MG63 (cell line): ENCODE results near the gene MT2A. TPM values are rescaled to one million over a fixed set of nuclear protein-coding genes. Genes with fewer than 3 reads are reported as not detected.

Experiments used
- total RNA-seq: library from RNA; depleted of rRNA; stranded (reverse); fragments of >200 nt; shearing (Covaris generic); gene quantifications from 2 replicates; pipeline ENCODE4 v1.2.3, GENCODE V29; 2014; ENCODE audit warnings: low replicate concordance; rRNA removed

Gene MT2A
- total RNA-seq, 1 experiment from 2014 or later = 538 TPM

Other genes with a start within 250 kb of the MT2A start
- gene AMFR, start 183.0 kb upstream of the MT2A start, total RNA-seq = 296 and 395 TPM in 2 replicates
- 191 and 387 TPM in 2 replicates for gene NUDT21, start 157.3 kb upstream of the MT2A start, total RNA-seq
- 217 and 688 TPM in 2 replicates for gene OGFOD1, start 157.0 kb upstream of the MT2A start, total RNA-seq
- gene BBS2, start 88.6 kb upstream of the MT2A start, total RNA-seq = 99.1 and 141 TPM in 2 replicates
- not detected in 2 replicates for gene MT4, start 43.5 kb upstream of the MT2A start, total RNA-seq
- not detected in 2 replicates for gene MT3, start 19.1 kb upstream of the MT2A start, total RNA-seq
- 49.5 and 203 TPM in 2 replicates for gene MT1E, start 17.2 kb downstream of the MT2A start, total RNA-seq
- 5.2 and 26.7 TPM in 2 replicates for gene MT1M, start 24.1 kb downstream of the MT2A start, total RNA-seq
- gene MT1A, start 30.1 kb downstream of the MT2A start, total RNA-seq = not detected in 2 replicates
- not detected in 2 replicates for gene MT1B, start 43.3 kb downstream of the MT2A start, total RNA-seq
- gene MT1F, start 49.4 kb downstream of the MT2A start, total RNA-seq = not detected in 2 replicates
- not detected in 2 replicates for gene MT1G, start 59.5 kb downstream of the MT2A start, total RNA-seq
- gene MT1H, start 61.2 kb downstream of the MT2A start, total RNA-seq = not detected in 2 replicates
- 36.3 and 166 TPM in 2 replicates for gene MT1X, start 73.9 kb downstream of the MT2A start, total RNA-seq
- 125 and 160 TPM in 2 replicates for gene NUP93, start 121.5 kb downstream of the MT2A start, total RNA-seq